GM19239 (cell line): ENCODE measurements around the gene LRPAP1.
"Not testable (repeated sequence)": the region's sequence is repeated elsewhere in the genome, so short reads cannot be mapped to it uniquely, and the experiment has no call there.

Experiments
- DNase-seq: peaks from one replicate; pipeline ENCODE4 v3.0.0; 2011; ENCODE audit warnings: low spot score; ENCODE audit not compliant: insufficient read length
- FAIRE-seq: peaks from 2 replicates; lab custom pipeline; 2011; peaks lifted over from hg19 to GRCh38; lab: Jason Lieb, UNC

LRPAP1 gene

DNA sequence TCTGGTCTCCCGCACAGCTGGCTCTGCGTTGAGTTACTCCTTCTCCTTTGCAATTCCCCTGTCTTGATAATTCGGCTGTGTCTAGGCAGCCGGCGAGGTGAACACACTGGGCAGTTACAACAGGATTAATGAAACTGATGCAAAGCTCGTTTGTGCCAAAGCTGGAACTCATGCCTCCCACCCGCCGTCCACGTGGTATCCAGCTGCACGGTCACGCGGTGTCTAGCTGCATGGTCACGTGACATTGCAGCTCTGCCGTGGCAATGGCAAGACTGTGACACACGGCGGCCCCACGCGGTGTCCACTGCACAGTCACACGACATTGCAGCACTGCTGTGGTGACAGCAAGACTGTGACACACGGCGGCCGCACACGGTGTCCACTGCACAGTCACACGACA lies 31.2 kb upstream of the LRPAP1 start:
- no peak for FAIRE-seq
- DNase-seq: no peak

DNA sequence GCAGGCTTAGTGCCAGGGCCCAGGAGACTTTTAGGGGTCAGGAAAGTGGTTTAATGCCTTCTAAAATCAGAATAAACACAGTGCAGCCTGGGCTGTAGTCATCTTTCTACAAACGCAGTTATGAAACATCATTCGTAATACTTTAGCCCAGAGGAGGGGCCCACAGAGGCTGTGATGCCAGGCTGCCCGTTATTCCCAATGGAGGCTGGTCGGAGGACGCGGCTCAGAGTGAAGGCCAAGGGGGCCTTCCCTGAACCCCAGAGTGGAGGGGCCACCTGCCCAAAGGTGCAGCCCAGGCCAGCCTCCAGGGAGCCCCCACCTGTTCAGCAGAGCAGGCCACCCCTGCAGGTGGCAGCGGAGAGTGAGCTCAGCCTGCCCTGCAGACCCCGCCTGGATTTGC lies 29.9 kb upstream of the LRPAP1 start:
- not testable (repeated sequence) for FAIRE-seq, DNase-seq

DNA sequence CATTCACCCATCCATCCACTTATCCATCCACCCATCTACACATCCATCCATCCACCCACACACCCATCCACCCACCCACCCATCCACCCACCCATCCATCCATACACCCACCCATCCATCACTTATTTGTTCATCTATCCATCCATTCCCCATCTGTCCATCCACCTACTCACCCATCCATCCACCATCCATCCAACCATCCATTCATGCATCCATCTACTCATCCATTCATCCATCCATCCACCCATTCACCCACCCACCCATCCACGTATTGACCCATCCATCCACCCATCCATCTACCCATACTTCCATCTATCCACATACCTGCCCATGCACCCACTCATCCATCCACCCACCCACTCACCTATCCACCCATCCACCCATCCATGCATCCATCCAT lies 28.2 kb upstream of the LRPAP1 start:
- not testable (repeated sequence) for DNase-seq, FAIRE-seq

DNA sequence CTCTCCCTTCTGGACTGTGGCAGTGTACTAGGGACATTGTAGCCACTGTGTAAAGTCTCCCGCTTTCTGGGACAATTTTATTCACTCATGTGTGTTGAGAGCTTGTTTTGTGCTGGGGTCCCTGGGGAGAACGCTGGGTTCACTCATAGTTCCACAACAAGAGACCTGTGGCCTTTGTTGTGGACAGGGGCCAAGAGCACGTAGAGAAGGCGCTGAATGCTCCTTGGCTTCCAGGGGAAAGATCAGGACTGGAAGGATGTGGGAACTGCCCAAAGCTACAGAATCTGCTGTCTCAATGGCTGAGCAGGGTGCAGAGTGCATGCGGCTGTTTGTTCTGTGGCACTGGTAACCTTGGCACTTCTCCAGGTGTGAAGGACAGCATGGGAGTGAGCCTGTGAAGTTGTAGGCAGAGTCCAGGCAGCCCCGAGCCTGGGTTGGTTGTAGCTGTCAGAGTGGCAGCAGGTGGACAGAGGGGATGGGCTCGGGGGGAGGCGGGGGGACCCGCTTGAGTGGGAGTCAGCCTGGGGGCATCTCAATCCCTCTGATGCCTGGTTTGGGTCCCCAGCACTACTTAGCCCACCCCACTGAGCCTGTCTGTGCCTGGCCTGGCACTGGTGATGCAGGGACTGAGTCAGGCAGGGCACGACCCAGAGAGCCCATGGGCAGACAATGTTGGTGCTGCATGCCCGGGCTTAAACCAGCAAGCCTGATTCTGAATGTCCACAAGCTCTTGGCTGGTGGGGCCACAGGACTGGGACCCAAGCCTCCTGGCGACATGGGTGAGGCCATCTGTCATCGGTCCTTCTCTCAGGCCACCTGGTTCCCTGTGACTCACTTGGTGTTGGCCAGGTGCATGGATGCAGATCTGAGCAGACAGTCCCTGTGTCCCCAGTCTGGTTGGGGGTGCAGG lies 27.4 kb upstream of the LRPAP1 start:
- not testable (repeated sequence) for FAIRE-seq, DNase-seq

DNA sequence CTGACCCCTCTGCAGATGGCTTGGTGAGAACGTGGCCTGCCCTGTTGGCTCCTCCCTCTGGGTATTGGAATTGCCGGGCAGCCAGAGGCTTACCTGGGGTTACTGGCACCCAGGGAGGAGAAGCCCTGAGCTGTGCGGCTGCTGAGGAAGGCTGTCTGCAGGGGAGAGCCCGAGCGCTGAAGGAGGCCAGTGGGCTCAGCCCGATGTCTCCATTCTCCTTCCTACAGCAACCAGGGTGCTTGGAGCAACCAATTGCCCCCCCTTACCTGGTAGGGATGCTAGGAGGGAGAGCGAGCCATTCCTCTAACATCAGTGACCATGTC lies 26.3 kb upstream of the LRPAP1 start:
- DNase-seq, FAIRE-seq: not testable (repeated sequence)

DNA sequence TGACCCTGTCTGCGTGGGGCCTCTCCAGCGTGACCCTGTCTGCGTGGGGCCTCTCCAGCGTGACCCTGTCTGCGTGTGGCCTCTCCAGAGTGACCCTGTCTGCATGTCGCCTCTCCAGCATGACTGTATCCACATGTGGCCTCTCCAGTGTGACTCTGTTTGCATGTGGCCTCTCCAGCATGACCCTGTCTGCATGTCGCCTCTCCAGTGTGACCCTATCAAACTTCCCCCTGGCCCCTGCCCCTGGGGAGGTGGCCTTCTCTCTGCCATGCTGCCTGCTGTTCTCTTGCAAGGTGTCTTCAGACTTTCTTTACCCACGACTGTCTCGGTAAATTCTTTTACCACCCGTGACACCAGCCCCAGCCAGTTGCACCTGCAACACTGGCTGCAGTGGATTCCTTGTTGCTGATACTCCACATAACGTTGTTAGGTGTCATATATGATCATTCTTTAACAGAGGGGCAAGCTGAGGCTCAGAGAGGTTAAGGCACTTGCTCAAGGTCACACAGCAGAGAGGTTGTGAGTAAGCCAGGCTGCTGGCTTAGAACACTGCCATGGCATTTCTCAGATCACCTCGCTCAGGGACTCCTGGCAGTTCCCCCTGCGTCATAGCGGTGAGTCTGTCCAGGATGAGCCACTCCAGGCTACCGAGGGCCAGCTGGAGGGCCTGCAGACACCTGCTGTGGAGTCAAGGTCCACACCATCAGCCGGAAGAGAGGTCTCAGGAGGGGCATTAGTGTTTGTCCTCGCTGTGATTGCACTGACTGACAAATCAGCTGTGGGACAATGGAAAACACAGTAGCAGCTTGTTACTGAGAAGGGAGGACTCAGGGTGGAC lies 25.7 kb upstream of the LRPAP1 start:
- not testable (repeated sequence) for DNase-seq, FAIRE-seq

DNA sequence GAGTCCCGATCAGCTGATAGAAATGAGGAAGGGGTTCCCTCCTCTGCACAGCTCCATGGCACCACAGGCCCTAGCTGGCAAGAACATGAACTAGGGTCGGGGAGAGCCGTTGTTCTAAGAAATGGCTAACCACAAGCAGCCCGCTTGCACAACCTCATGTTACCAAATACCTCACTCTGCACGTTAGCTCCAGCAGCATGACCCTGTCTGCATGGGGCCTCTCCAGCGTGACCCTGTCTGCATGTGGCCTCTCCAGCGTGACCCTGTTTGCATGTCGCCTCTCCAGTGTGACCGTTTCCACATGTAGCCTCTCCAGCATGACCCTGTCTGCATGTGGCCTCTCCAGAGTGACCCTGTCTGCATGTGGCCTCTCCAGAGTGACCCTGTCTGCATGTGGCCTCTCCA lies 24.9 kb upstream of the LRPAP1 start:
- DNase-seq, FAIRE-seq: not testable (repeated sequence)

DNA sequence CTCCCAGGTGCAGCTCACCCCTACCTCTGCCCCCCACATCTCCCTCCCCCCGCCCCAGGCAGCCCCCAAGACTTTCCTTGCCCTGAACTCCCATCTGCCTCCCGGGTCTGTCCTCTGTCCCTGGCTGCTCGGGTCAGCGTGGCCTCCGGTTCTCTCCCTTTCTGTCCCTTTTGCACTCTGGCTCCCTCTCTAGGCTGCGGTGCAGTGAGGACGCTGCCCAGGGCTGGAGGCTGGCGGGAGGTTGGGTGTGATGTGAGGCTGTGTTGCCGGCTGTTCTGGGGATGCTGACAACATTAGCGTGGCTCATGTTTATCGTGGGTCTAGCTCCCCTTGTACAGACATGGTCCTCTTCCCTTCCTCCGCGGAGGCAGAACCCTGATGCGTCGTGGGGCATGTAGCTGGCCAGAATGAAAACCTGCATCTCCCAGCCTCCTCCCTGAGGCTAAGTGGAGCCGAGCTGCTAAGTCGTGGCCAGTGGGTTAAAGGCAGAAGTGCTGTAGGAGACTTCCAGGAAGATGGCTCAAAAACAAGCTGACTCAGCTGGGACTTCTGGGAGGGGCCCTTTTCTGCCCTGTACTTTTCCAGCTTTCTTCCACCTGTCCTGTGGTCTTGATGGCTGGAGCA lies 24.1 kb upstream of the LRPAP1 start:
- FAIRE-seq, DNase-seq: not testable (repeated sequence)

DNA sequence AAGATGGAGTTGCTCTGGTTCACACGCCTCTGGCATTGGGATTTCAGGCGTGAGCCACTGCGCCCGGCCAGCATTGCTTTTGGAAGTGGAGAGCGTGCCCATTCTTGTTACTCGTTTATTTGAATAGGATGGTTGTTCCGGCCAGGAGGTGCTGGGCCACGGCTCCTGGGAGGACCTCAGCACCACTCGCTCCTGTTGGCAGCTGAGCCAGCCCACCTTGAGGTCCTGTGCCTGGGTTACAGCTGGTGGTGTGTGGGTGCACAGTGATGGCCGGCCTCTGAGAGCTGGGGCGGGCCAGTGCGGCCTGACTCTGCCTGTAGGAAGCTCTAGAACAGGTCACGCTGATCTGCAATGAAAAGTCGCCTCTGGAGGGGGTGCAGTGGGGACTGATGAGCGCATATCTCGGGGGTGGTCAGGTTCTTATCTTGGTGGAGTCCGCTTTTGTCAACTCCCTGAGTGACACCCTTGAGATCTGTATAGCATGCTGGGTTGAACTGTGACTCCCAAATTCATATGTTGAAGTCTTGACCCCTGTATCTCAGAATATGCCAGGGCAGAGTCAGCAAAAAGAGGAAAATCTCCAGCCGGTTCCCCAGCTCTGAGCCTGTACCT lies 23.3 kb upstream of the LRPAP1 start:
- not testable (repeated sequence) for DNase-seq, FAIRE-seq

DNA sequence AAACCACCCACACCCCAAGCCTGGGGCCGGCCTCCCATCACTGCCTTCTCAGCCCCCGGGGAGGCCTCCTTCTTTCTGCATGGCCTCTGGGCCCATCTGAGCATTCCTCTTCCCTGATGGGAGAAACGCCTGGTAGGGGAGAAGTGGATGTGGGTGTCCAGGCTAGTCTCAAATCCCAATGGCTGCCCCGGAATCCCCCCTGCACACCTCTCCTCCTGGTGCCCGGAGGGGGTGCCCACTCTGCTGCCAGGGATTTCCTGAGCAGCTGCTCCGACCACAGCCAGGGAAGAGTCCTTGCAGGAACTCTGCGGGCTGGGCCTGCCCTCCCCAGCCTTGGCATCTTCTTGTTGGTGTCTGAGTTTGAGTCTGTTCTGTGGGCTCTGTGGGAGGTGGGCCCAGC lies 19.1 kb upstream of the LRPAP1 start:
- not testable (repeated sequence) for FAIRE-seq, DNase-seq

DNA sequence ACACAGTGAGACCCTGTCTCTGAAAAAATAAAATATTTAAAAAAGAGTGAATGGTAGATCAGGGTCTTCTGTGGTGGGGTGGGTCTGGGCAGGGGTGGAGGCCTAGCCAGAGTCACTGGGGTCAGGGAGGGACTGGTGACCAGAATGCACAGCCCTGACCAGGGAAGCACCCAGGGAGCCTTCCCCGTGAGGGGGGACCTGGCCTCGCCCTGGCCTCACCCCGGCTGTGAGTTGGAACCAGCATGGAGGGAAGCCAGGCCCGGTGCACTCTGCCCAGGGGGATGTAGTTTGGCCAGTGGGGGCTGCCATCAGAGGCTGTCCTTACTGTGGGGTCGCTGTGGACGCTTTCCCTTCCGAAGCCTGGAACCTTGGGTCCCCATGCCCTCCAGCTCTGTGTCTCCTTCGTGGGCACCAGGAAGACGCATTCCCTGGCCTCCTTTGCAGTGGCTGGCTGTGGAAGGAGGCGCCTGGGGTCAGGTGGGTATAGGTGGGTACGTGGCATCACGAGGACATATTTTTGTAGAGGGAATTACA lies 18.6 kb upstream of the LRPAP1 start:
- not testable (repeated sequence) for DNase-seq, FAIRE-seq

DNA sequence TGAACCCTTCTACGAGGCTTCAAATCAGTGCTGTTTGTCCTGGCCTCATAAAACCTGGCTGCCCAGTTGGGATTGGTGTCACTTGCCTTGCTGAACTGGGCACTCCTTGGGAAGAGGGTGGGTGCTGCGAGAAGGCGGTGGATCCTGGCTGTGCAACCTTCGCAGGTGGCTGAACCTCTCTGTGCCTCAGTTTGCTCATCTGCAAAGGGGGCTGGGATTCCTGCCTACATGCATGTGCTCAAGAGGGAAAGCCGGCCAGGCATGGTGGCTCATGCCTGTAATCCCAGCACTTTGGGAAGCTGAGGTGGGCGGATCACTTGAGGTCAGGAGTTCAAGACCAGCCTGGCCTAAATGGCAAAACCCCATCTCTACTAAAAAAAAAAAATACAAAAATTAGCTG lies 17.8 kb upstream of the LRPAP1 start:
- not testable (repeated sequence) for DNase-seq, FAIRE-seq

DNA sequence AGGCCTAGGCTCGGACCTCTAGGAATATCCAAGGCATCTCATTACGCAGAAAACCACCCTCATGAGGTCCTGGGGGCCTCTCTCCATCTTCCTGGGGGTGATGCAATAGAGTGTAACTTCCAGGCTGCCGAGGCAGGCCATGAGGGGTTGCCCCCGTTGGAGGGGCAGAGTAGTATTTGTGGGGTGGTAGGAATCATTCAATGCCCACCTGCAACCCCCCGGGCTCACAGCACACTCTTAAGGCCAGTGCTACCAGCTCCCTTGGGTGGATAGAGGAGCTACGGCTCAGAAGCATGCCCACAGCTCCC lies 17.4 kb upstream of the LRPAP1 start:
- not testable (repeated sequence) for FAIRE-seq, DNase-seq

DNA sequence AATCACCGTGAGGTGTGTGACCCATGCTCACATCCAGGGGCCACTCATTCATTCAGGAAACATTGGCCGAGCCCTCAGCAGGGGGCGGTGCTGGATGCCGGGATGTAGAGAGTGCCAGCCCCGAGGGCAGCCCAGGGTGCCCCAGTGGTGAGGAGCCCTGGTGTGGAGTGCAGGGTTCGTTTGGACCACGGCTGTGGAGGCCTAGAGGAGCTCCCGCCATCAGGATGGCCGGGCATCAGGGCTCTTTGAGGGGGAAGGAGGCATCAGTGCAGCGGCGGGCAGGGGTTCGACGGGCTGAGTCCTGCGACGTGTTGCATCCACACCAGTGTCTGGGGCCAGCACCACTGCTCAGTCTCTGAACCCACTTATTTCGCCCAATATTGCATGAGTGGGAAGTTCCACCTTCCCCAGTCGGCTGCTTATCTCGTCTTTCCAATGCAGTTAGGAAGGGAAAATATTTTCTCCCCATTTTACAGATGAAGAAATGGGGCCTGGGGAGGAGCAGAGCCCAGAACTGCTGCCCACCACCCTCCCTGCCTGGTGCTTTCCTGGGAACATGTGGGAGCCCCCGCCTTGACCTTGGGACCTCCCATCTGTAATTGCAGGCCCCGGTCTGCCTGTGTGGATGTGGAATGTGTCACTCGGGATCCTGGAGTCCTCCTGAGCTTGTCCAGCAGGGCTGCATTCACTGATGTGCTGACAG lies 16.9 kb upstream of the LRPAP1 start:
- FAIRE-seq, DNase-seq: not testable (repeated sequence)

DNA sequence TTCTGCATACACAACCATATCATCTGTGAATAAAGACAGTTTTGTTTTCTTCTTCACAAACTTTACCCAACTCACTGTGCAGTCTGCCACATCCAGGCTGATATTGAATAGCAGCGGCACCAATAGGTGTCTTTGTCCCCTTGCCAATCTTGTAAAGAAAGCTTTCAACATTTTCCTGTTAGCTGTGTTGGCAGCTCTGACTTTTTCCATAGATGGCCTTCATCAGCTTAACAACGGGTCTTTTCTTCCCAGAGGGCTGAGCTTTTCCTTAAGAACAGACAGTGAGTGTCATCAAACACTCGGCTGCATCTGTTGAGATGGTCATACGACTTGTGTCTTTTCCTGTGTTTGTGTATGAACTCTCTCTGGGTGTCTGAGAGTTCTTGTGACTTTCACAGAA lies 14.5 kb upstream of the LRPAP1 start:
- not testable (repeated sequence) for FAIRE-seq, DNase-seq

DNA sequence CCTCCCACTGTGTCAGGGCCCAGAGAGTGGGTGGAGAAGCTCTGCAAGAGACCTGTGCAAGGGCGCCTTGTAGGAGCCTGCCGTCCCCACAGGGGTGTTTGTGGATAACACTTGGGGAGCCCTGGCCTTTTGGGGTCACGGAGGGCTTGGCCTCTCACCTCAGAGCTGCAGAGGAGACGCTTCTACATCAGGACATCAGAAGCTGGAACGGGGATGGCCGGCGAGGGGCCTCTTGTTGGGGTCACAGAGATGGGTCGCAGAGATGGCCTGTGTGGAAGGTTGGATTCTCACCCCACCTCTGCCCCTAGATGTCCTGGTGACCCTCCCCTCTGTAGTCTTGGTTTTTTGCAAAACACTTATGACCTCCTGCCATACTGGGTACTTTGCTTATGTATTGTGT lies 13.1 kb upstream of the LRPAP1 start:
- not testable (repeated sequence) for DNase-seq, FAIRE-seq

DNA sequence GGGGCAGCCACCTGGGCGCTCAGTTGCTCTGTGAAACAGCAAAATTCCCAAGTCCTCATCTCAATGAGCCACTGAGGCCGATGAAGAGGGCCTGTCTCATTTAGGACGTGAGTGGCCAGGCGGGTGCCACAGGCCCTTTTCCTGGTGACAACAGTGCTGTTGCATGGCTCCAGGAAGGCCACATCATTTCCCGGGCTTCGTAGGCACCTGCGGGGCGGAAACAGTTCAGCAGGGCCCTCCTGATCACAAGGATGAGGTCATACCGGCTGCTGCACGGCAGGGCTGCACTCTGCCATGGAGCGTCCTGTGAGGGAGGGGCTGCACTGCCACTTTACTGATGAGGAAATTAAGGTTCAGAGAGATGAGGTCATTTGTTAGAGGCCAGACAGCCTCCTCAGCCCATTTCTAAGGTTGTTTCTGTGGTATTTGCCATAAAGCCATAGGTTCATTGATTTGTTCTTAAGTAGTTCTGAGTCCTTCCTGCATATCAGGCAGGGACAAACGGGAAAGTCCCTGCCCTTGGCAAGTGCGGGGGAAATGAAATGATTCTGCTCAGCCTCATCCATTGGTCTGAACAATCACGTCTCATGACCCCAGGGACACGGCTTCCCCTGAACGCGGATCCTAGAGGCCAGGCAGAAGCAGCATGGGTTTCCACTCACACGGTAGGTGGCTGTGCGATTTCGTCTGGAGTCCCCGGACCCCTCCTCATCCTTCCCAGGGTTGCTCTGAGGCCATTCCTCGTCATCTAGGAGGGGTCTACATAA lies 12.2 kb upstream of the LRPAP1 start:
- not testable (repeated sequence) for DNase-seq

DNA sequence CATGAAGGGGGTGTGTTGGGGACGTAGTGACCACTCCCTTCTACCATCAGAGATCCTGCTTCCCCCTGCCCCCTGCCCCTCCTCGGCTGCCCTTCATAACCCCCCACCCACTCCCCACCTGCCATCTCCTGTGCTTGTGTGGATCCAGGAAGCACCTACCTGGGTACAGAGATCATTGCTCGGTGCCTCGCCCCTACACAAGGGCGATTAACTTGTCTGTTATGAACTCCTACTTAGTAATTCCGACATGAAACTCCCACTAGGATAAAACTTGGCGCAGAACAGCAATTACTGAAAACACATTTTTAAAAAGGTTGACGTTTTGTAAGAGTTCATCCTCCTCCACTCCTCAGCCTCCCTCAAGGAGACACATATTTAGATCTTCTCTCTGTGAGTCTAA lies 11.2 kb upstream of the LRPAP1 start:
- DNase-seq, FAIRE-seq: not testable (repeated sequence)

More for the DNA sequence above, 12.2 kb upstream of the LRPAP1 start:
- FAIRE-seq: not testable (repeated sequence)
